ENCODE results near the gene ARHGAP18. TPM values are rescaled to one million over a fixed set of nuclear protein-coding genes. Genes with fewer than 3 reads are reported as not detected.

Gene ARHGAP18
- total RNA-seq, 1 donor from 2014 or later: 16.3 TPM

DNA sequence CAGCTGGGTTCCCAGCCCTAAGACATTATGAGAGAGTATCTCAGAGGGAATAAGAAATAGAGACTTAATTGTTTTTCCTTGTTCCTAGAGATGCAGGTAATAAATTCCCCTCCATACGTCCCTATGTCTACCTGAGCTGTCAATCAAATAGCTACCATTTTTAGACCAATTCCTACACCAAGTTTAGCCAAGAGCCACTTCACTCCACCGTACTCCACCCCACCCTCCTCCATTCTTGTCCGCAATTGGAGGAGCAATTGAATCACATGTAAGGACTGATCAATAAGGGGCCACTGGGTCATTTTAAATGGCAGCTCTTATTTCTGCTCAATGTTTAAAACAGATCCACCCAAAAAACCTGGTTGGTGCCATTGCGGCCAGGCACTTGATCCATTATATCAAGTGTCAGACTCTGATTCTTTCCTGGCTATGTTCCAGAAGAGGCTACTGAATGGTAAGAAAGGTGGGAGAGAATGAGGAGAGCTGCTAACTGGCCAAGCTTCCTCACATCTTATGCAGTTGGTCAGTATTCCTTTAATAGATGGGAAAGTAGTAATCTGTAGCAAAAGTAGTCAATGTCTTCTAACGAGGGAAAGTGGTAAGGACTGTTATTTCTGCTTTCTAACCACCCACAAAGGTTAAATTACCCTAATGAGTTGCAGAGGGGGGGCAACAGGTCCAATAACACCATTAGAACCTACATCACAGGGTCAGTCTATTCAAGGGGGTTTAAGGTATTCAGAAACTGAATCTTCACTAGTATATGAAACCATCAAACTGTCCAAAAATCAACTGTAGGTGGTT is 34.1 kb downstream of the ARHGAP18 start:
- no peak for DNase-seq (ENCODE audit: low read depth)
- no peak overlapping the region for H3K4me3 ChIP-seq (ENCODE audit: low read depth, low read length)
- H3K36me3 ChIP-seq (ENCODE audit: control insufficient read depth, insufficient read depth, low read length): no peaks in the 10 kb centered on the region
- TF ChIP-seq, protein P1, sequence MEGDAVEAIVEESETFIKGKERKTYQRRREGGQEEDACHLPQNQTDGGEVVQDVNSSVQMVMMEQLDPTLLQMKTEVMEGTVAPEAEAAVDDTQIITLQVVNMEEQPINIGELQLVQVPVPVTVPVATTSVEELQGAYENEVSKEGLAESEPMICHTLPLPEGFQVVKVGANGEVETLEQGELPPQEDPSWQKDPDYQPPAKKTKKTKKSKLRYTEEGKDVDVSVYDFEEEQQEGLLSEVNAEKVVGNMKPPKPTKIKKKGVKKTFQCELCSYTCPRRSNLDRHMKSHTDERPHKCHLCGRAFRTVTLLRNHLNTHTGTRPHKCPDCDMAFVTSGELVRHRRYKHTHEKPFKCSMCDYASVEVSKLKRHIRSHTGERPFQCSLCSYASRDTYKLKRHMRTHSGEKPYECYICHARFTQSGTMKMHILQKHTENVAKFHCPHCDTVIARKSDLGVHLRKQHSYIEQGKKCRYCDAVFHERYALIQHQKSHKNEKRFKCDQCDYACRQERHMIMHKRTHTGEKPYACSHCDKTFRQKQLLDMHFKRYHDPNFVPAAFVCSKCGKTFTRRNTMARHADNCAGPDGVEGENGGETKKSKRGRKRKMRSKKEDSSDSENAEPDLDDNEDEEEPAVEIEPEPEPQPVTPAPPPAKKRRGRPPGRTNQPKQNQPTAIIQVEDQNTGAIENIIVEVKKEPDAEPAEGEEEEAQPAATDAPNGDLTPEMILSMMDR (IDR thresholded peaks at IDR 0.05; ENCODE audit: insufficient read depth, low read length, poor library complexity, severe bottlenecking): no peak
- no peaks in the 10 kb centered on the region for H3K27me3 ChIP-seq (ENCODE audit: control insufficient read depth, insufficient read depth, low read length)

- DNase-seq (ENCODE audit: low read depth): no peak
- TF ChIP-seq, protein P1 (IDR thresholded peaks at IDR 0.05; ENCODE audit: insufficient read depth, low read length, poor library complexity, severe bottlenecking): no peak
- Histone ChIP-seq H3K27me3 (ENCODE audit: control insufficient read depth, insufficient read depth, low read length) (no peaks in the 10 kb centered on the region), H3K4me3 (ENCODE audit: low read depth, low read length) (no peak overlapping the region), H3K36me3 (ENCODE audit: control insufficient read depth, insufficient read depth, low read length) (no peaks in the 10 kb centered on the region)
Observed at GRCh38 chr6:129673748-129674147, 36.2 kb downstream of the ARHGAP18 start.

DNA sequence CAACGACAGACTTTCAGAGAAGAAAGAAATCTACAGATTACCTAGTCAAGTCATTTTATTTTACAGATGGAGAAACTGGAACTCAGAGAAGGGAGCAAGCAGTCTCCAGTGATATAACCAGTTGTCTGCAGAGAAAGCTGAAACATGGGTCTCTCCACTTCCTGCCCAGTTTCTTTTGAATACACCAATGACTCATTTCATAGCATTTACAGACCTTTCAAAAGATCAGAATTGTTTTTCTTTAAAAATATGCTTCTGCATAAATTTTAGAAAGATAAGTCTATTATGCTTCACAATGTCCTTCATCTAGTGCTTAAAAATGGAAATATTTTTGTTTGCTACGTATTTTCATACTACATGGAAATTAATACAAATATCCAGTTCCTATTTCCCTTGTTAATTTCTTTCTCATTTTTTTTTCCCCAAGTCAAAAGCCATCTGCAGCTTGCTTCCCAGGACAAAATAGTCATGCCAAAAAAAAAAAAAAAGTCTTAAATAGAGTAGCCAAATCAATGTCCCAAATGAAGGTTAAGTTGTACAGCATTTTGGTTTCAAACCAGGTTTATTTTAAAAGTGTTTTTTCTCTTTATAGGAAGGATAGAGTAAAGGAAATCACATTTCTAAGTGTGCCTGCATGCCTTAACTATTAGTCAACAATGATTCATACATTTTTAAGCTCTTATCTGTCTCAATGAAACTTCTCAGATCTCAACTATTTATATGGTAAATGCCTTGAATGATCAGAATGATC is 36.9 kb downstream of the ARHGAP18 start:
- H3K27me3 ChIP-seq (ENCODE audit: control insufficient read depth, insufficient read depth, low read length): no peaks in the 10 kb centered on the region
- no peak overlapping the region for H3K4me3 ChIP-seq (ENCODE audit: low read depth, low read length)
- DNase-seq (ENCODE audit: low read depth): peak; percentile 67
- TF ChIP-seq, protein P1 (IDR thresholded peaks at IDR 0.05; ENCODE audit: insufficient read depth, low read length, poor library complexity, severe bottlenecking): no peak
- H3K36me3 ChIP-seq (ENCODE audit: control insufficient read depth, insufficient read depth, low read length): no peaks in the 10 kb centered on the region

DNA sequence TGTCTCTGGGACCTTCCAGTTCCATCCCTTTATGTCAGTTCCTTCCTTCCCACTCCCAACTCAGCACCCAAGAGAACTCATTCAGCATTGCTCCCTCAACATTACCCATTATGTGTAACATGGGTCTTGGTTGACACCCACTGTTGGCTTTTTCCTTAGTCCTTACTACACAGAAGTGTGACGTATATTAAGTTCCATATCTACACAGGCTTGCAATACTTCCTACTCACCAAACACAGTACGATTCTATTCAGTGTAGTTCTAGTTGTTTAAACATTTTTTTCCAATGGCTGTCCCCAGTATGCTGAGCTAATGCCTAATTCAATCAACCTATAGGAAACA is 37.7 kb downstream of the ARHGAP18 start:
- Histone ChIP-seq H3K4me3 (ENCODE audit: low read depth, low read length) (no peak overlapping the region), H3K36me3 (ENCODE audit: control insufficient read depth, insufficient read depth, low read length) (no peaks in the 10 kb centered on the region), H3K27me3 (ENCODE audit: control insufficient read depth, insufficient read depth, low read length) (no peaks in the 10 kb centered on the region)
- TF ChIP-seq, protein P1 (IDR thresholded peaks at IDR 0.05; ENCODE audit: insufficient read depth, low read length, poor library complexity, severe bottlenecking): no peak
- DNase-seq (ENCODE audit: low read depth): no peak

DNA sequence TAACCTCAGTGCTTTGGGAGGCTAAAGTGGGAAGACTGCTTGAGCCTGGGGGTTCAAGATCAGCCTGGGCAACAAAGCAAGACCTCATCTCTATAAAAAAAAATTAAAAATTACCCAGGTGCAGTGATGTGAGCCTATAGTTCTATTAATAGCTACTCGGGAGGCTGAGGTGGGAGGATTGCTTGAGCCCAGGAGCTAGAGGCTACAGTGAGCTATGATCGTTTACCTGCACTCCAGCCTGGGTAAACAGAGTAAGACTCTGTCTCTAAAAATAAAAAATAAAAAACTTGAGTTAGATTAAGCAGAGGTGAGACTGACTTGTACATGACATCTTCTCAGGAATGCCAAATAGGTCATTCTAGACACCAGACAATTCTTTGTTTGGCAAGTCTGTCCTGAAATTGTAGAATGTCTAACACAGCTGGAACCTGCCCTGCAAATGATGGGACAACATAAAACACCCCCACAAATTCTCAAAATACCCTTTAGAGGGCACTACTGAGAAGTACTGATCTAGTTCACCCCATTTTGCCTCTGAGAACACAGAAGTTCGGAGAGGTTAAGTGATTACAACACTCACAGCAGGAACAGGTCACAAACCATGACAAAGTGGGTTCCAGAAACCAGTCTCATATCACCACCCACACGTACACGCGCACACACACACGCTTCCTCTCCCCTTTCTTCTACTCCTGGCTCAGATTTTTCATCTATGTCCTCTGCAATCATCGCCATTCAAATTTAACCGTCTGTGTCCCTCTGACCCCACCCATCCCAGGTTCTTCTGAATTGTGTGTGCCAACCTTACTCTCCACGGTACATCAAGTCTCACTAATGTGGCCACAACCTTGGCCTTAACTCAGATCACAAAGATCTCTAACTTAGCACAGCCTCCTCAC is 38.3 kb downstream of the ARHGAP18 start:
- TF ChIP-seq, protein P1 (IDR thresholded peaks at IDR 0.05; ENCODE audit: insufficient read depth, low read length, poor library complexity, severe bottlenecking): no peak
- Histone ChIP-seq H3K36me3 (ENCODE audit: control insufficient read depth, insufficient read depth, low read length) (no peaks in the 10 kb centered on the region), H3K4me3 (ENCODE audit: low read depth, low read length) (no peak overlapping the region), H3K27me3 (ENCODE audit: control insufficient read depth, insufficient read depth, low read length) (no peaks in the 10 kb centered on the region)
- no peak for DNase-seq (ENCODE audit: low read depth)

All from kidney epithelial cell (primary cell).